C4-2B (cell line): Measurements from ENCODE around the gene PIP4K2C.

Experiments
- ZFX ChIP-seq: fragments of 450-650 bp; IDR thresholded peaks from 2 replicates; pipeline ENCODE4 v1.6.1; 2017
- TF ChIP-seq, protein P1 (sequence below): fragments of 450-650 bp; conservative IDR thresholded peaks from 2 replicates; pipeline ENCODE4 v1.5.1; 2017; ENCODE audit warnings: mild to moderate bottlenecking

- TF ChIP-seq, protein P1, sequence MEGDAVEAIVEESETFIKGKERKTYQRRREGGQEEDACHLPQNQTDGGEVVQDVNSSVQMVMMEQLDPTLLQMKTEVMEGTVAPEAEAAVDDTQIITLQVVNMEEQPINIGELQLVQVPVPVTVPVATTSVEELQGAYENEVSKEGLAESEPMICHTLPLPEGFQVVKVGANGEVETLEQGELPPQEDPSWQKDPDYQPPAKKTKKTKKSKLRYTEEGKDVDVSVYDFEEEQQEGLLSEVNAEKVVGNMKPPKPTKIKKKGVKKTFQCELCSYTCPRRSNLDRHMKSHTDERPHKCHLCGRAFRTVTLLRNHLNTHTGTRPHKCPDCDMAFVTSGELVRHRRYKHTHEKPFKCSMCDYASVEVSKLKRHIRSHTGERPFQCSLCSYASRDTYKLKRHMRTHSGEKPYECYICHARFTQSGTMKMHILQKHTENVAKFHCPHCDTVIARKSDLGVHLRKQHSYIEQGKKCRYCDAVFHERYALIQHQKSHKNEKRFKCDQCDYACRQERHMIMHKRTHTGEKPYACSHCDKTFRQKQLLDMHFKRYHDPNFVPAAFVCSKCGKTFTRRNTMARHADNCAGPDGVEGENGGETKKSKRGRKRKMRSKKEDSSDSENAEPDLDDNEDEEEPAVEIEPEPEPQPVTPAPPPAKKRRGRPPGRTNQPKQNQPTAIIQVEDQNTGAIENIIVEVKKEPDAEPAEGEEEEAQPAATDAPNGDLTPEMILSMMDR: no peak
- no peak for TF ChIP-seq ZFX
These were observed 521 bp upstream of the PIP4K2C start for GRCh38 chr12:57590479-57590863.
